GM21526 (cell line): ENCODE data around the gene ACTN1.

ENCODE experiments used
- ATAC-seq: cut with Tn5 transposase; IDR thresholded peaks from one replicate; pipeline ENCODE4 v1.9.1; 2021; ENCODE audit warnings: moderate library complexity; ENCODE audit not compliant: unreplicated experiment, low FRiP score

The ACTN1 gene

DNA sequence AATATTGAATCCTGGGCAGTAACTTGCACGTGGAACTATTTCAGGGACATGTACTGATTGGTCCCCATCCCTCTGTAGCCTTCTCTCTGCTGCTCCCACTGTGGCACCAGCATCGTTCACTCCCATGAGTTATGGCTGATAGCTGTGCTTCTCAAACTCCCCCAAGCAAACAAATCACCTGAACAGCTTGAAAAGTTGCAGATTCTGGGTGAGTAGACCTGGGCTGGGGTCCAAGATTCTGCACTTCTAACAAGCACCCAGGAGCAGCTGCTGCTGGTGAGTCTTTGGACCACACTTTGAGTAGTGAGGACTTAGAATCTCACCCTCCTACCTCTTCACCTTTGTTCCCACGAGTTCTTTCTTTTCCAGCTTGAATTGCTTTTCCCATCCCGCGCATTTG, 136.8 kb downstream of the ACTN1 start:
- no peak for ATAC-seq

- no peak for ATAC-seq
Measured at GRCh38 chr14:68841016-68841809, 137.9 kb downstream of the ACTN1 start.

DNA sequence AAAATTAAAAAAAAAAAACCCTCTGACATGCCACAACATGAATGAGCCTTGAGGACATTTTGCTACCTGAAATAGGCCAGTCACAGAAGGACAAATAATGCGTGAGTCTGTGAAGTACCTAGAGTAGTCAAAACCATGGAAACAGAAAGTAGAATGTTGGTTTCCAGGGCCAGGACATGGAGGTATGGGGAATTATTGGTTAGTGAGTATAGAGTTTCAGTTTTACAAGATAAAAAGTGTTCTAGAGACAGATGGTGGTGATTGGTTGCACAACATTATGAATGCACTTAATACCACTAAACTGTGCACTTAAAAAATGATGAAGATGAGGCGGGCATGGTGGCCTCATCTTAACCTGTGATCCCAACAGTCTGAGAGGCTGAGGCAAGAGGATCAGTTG, 138.6 kb downstream of the ACTN1 start:
- no peak for ATAC-seq

GRCh38 chr14:68836082-68836481, 143.0 kb downstream of the ACTN1 start:
- no peak for ATAC-seq

DNA sequence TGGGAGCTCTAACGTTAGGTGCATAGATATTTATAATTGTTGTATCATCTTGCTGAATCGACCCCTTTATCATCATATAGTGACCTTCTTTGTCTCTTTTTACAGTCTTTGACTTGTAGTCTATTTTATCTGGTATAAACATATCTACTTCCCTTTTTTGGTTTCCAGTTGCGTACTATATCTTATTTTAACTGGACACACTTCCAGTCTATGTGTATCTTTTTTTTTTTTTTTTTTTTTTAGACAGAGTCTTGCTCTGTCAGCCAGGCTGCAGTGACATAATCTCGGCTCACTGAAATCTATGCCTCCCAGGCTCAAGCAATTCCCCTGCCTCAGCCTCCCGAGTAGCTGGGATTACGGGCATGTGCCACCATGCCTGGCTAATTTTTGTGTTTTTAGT, 144.3 kb downstream of the ACTN1 start:
- no peak for ATAC-seq

- ATAC-seq, result no peak
Measured at GRCh38 chr14:68828698-68829097, 150.4 kb downstream of the ACTN1 start.

- ATAC-seq, result no peak
Measured at GRCh38 chr14:68825729-68826128, 153.4 kb downstream of the ACTN1 start.

GRCh38 chr14:68824517-68825347, 154.4 kb downstream of the ACTN1 start:
- no peak for ATAC-seq

- ATAC-seq, result no peak
Measured at GRCh38 chr14:68824207-68824516, 154.9 kb downstream of the ACTN1 start.
